ENCODE data around the gene MTX2.

The MTX2 gene

GRCh38 chr2:176317199-176317598 is 48.0 kb downstream of the MTX2 start:
- DNase-seq (no peak), ATAC-seq (no peak)
- no peaks in the 10 kb centered on the region for H3K4me1 Mint-ChIP-seq
- H3K27ac Mint-ChIP-seq: no peak overlapping the region
- H3K4me3 Mint-ChIP-seq: no peak overlapping the region
- H3K36me3 Mint-ChIP-seq (ENCODE audit: low read depth): peaks cover 20% of the 10 kb centered on the region
- no peaks in the 10 kb centered on the region for H3K27me3 Mint-ChIP-seq
- no peaks in the 10 kb centered on the region for H3K9me3 Mint-ChIP-seq

GRCh38 chr2:176317623-176318065 is 48.4 kb downstream of the MTX2 start:
- no peak for ATAC-seq
- H3K4me1 Mint-ChIP-seq: no peaks in the 10 kb centered on the region

GRCh38 chr2:176321916-176322315 is 52.7 kb downstream of the MTX2 start:
- Mint-ChIP-seq H3K36me3 (ENCODE audit: low read depth) (peaks cover 13% of the 10 kb centered on the region), H3K4me3 (no peak overlapping the region), H3K27me3 (no peaks in the 10 kb centered on the region), H3K4me1 (no peaks in the 10 kb centered on the region), H3K9me3 (no peaks in the 10 kb centered on the region), H3K27ac (no peak overlapping the region)
- ATAC-seq: no peak
- no peak for DNase-seq

More at GRCh38 chr2:176317623-176318065, 48.4 kb downstream of the MTX2 start:
- Mint-ChIP-seq H3K9me3 (no peaks in the 10 kb centered on the region), H3K27ac (no peak overlapping the region), H3K36me3 (ENCODE audit: low read depth) (peaks cover 20% of the 10 kb centered on the region), H3K27me3 (no peaks in the 10 kb centered on the region), H3K4me3 (no peak overlapping the region)
- no peak for DNase-seq

DNA sequence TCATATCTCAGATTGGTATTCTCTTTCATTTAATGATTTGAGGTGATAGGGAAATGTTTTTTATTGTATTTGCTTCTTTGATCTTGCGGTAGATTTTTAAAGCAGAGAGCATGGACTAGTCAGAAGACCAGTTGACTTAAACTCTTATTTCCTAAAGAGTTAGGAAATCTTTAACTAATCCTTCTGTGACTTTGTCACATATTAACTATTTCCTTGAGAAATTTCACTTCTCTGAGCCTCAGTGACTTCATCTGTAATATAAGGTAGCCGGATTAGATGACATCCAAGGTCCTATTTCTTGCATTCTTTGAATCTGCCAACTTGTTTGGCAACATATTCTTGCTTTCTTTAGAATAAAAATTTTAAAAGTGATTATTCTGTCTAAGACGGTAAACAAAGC is 55.6 kb downstream of the MTX2 start:
- Mint-ChIP-seq H3K4me1 (no peaks in the 10 kb centered on the region), H3K9me3 (no peaks in the 10 kb centered on the region), H3K27ac (no peak overlapping the region), H3K36me3 (ENCODE audit: low read depth) (peaks cover 10% of the 10 kb centered on the region), H3K4me3 (no peak overlapping the region), H3K27me3 (no peaks in the 10 kb centered on the region)
- DNase-seq (no peak), ATAC-seq (no peak)

GRCh38 chr2:176325732-176326131 is 56.5 kb downstream of the MTX2 start:
- Mint-ChIP-seq H3K4me1 (no peaks in the 10 kb centered on the region), H3K9me3 (no peaks in the 10 kb centered on the region), H3K4me3 (no peak overlapping the region), H3K36me3 (ENCODE audit: low read depth) (peaks cover 11% of the 10 kb centered on the region), H3K27ac (no peak overlapping the region), H3K27me3 (no peaks in the 10 kb centered on the region)
- ATAC-seq (no peak), DNase-seq (no peak)

DNA sequence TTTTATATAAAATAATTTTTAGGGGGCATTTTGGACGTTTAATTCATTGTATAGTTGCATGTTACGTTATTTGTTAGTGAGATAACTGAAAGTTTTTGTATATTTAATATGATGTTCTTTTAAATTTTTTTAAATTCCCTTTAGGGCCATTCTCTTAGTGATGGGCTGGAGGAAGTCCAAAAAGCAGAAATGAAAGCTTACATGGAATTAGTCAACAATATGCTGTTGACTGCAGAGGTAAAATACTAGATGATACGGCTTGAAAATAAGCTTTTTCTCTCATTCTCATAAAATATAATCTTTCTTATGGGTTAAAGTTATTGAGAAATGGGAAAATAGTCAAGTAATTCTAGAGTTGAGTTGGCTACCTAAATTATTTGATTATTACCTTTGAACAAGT is 58.9 kb downstream of the MTX2 start:
- no peak for DNase-seq
- Mint-ChIP-seq H3K4me1 (no peaks in the 10 kb centered on the region), H3K27me3 (no peaks in the 10 kb centered on the region), H3K27ac (no peak overlapping the region), H3K4me3 (no peak overlapping the region), H3K36me3 (ENCODE audit: low read depth) (peaks cover 14% of the 10 kb centered on the region), H3K9me3 (no peaks in the 10 kb centered on the region)
- ATAC-seq: no peak

GRCh38 chr2:176330612-176331011 is 61.4 kb downstream of the MTX2 start:
- no peaks in the 10 kb centered on the region for H3K9me3 Mint-ChIP-seq
- DNase-seq (no peak), ATAC-seq (no peak)
- no peaks in the 10 kb centered on the region for H3K4me1 Mint-ChIP-seq
- no peaks in the 10 kb centered on the region for H3K27me3 Mint-ChIP-seq
- no peak overlapping the region for H3K27ac Mint-ChIP-seq
- H3K36me3 Mint-ChIP-seq (ENCODE audit: low read depth): peaks cover 18% of the 10 kb centered on the region
- H3K4me3 Mint-ChIP-seq: no peak overlapping the region

- Mint-ChIP-seq H3K4me3 (no peak overlapping the region), H3K9me3 (no peaks in the 10 kb centered on the region), H3K27me3 (no peaks in the 10 kb centered on the region), H3K36me3 (ENCODE audit: low read depth) (peaks cover 19% of the 10 kb centered on the region), H3K27ac (no peak overlapping the region), H3K4me1 (no peaks in the 10 kb centered on the region)
- ATAC-seq (no peak), DNase-seq (no peak)
Observed at GRCh38 chr2:176331646-176332045, 62.4 kb downstream of the MTX2 start.

DNA sequence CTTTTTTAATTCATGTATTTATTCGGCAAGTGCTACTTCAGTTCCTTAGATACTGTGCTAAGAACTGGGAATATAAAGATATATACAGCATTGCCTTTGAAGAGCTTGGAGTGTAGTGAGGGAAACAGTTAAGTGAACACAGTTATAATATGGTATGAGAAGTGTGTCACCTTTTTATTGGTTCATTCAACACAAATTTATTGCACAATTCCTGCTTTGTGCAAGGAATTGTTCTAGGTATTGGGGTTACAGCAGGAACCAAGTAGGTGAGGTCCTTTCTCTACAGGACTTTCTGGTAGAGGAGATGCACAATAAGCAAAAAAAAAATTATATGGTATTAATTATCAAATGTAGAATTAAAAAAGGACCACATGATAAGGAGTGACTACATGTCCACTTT is 65.5 kb downstream of the MTX2 start:
- no peak for ATAC-seq
- Mint-ChIP-seq H3K27me3 (no peaks in the 10 kb centered on the region), H3K4me1 (no peaks in the 10 kb centered on the region), H3K36me3 (ENCODE audit: low read depth) (peaks cover 32% of the 10 kb centered on the region), H3K4me3 (no peak overlapping the region), H3K9me3 (peaks cover 5% of the 10 kb centered on the region), H3K27ac (no peak overlapping the region)
- DNase-seq: no peak

DNA sequence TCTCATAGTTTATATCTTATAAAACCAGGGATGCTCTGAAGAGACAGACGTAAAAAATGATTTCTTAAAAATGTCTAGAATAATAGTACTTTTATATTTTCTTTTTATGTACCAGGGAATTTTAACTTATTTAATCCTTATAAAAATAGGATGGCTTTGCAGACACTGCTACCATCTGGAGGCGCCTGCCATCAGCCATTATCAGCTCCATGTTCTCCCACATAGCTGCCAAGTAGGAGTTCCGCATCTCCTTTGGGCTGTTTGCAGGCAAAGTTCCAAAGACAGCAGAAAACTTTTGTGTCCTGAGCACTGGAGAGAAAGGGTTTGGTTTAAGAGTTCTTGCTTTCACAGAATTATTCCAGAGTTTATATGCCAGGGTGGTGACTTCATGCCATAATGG is 69.2 kb downstream of the MTX2 start:
- H3K4me3 Mint-ChIP-seq: no peak overlapping the region
- H3K9me3 Mint-ChIP-seq: peaks cover 5% of the 10 kb centered on the region
- ATAC-seq (no peak), DNase-seq (no peak)
- H3K27me3 Mint-ChIP-seq: no peaks in the 10 kb centered on the region
- no peak overlapping the region for H3K27ac Mint-ChIP-seq
- no peaks in the 10 kb centered on the region for H3K4me1 Mint-ChIP-seq
- H3K36me3 Mint-ChIP-seq (ENCODE audit: low read depth): peaks cover 22% of the 10 kb centered on the region

GRCh38 chr2:176339208-176339607 is 70.0 kb downstream of the MTX2 start:
- Mint-ChIP-seq H3K4me3 (no peak overlapping the region), H3K9me3 (peaks cover 5% of the 10 kb centered on the region), H3K27ac (no peak overlapping the region), H3K4me1 (no peaks in the 10 kb centered on the region), H3K27me3 (no peaks in the 10 kb centered on the region), H3K36me3 (ENCODE audit: low read depth) (peaks cover 22% of the 10 kb centered on the region)
- ATAC-seq (no peak), DNase-seq (no peak)

DNA sequence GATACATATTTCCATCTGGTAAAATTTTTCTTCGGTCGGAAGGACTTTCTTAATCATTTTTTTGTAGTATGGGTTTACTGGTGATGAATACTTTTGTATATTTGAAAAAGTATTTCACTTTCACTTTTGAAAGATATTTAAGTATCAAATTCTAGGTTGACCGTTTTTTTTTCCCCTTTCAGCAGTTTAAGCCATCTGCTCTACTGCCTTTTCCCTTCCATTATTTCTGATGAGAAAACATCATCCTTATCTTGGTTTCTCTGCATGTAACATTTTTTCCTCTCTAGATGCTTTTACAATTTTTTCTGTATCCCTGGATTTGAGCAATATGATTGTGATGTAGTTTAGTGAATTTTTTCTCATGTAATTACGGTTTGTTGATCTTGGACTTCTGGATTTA is 87.0 kb downstream of the MTX2 start:
- DNase-seq (no peak), ATAC-seq (no peak)
- peaks cover 5% of the 10 kb centered on the region for H3K9me3 Mint-ChIP-seq
- H3K27me3 Mint-ChIP-seq: peaks cover 3% of the 10 kb centered on the region
- H3K36me3 Mint-ChIP-seq (ENCODE audit: low read depth): peaks cover 2% of the 10 kb centered on the region
- H3K27ac Mint-ChIP-seq: no peak overlapping the region
- peaks cover 2% of the 10 kb centered on the region for H3K4me1 Mint-ChIP-seq
- no peak overlapping the region for H3K4me3 Mint-ChIP-seq

DNA sequence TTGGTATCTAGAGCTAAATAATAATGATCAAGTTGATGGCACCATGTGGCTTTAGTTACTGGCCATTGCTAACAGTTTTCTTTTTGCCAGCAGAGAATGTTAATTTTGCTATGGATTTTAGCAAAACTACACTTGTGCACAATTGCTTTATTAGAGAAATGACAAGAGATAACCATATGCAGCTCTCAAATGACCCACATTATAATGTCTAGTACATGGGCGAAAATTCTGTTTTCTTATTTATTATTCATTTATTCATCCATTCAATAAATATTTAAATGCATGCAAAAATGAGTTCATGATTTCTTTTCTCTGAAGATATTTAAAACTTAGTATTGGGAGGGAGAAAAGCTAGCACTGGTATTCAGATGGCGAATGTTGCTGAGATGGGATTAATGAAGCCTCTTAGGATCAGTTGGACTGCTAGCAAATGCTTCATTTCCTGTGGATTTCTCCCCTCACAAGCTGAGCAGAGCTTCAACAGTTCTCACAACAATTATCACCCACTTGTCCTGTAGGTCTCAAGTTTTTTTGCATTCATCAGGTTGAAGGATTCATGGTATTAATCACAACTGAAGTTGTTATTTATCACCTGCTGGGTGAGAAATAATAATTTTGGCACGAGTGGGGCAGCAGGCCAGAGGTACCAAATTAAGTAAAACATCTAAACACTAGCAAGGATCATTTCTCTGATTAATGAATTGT is 95.2 kb downstream of the MTX2 start:
- DNase-seq (no peak), ATAC-seq (no peak)
- H3K27ac Mint-ChIP-seq: no peak overlapping the region
- H3K4me3 Mint-ChIP-seq: no peak overlapping the region
- H3K4me1 Mint-ChIP-seq: no peaks in the 10 kb centered on the region
- H3K27me3 Mint-ChIP-seq: peaks cover 11% of the 10 kb centered on the region
- peaks cover 5% of the 10 kb centered on the region for H3K9me3 Mint-ChIP-seq
- no peaks in the 10 kb centered on the region for H3K36me3 Mint-ChIP-seq (ENCODE audit: low read depth)

DNA sequence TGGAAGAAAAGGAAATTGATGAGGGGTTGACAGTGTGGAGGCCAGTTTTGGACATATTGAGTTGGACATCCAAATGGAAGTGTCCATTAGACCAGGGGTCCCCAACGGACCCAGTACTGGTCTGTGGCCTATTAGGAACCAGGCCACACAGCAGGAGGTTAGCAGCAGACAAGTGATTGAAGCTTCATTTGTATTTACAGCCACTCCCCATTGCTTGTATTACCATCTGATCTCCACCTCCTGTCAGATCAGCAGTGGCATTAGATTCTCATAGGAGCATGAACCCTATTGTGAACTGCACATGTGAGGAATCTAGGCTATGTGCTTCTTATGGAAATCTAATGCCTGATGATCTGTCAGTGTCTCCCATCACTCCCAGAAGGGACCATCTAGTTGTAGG is 99.1 kb downstream of the MTX2 start:
- Mint-ChIP-seq H3K4me1 (no peaks in the 10 kb centered on the region), H3K27ac (no peak overlapping the region), H3K27me3 (peaks cover 11% of the 10 kb centered on the region), H3K36me3 (ENCODE audit: low read depth) (no peaks in the 10 kb centered on the region), H3K9me3 (peaks cover 5% of the 10 kb centered on the region), H3K4me3 (no peak overlapping the region)
- DNase-seq: no peak
- no peak for ATAC-seq

GRCh38 chr2:176370467-176371171 is 101.4 kb downstream of the MTX2 start:
- DNase-seq (no peak), ATAC-seq (no peak)
- H3K36me3 Mint-ChIP-seq (ENCODE audit: low read depth): no peaks in the 10 kb centered on the region
- H3K4me1 Mint-ChIP-seq: no peaks in the 10 kb centered on the region
- no peak overlapping the region for H3K27ac Mint-ChIP-seq
- H3K4me3 Mint-ChIP-seq: no peak overlapping the region
- peaks cover 17% of the 10 kb centered on the region for H3K27me3 Mint-ChIP-seq
- H3K9me3 Mint-ChIP-seq: peaks cover 5% of the 10 kb centered on the region

Measured in activated naive CD8-positive, alpha-beta T cell treated with anti-CD3 and anti-CD28 coated beads, Interleukin-2, amount 50 U/mL, for 24 hours (primary cell).